Left ventricle myocardium inferior (tissue), 1 donor: ENCODE results near the gene CHRNA1. TPM values are rescaled to one million over a fixed set of nuclear protein-coding genes. Genes with fewer than 3 reads are reported as not detected.

Source experiments
- DNase-seq: peaks from one replicate; pipeline ENCODE4 v3.0.0-alpha.2; 2020
- H3K27ac ChIP-seq: fragments of 200-600 bp; replicated peaks from 2 replicates; pipeline ENCODE4 v1.8.0; 2021
- H3K27me3 ChIP-seq: fragments of 200-600 bp; 2 replicates; pipeline ENCODE4 v1.8.0; 2021; ENCODE audit warnings: low read depth
- H3K36me3 ChIP-seq: fragments of 200-600 bp; 2 replicates; pipeline ENCODE4 v1.8.0; 2021
- H3K4me1 ChIP-seq: fragments of 200-600 bp; 2 replicates; pipeline ENCODE4 v1.8.0; 2021
- H3K4me3 ChIP-seq: fragments of 200-600 bp; 2 replicates; pipeline ENCODE4 v1.8.0; 2021; ENCODE audit warnings: mild to moderate bottlenecking, moderate library complexity
- H3K9me3 ChIP-seq: fragments of 200-600 bp; replicated peaks from 2 replicates; pipeline ENCODE4 v1.8.0; 2021
- CTCF ChIP-seq: fragments of 200-600 bp; IDR thresholded peaks from 2 replicates; pipeline ENCODE4 v1.8.0; 2021; ENCODE audit warnings: antibody characterized with exemption, mild to moderate bottlenecking, borderline replicate concordance
- intact Hi-C: fragments of 100-400 bp; cut with micrococcal nuclease; formaldehyde crosslinking; loops from one replicate; pipeline ENCODE4 v1.11.0; 2022
- total RNA-seq: library from RNA; stranded (reverse); fragmentation: NEBNext Ultra II Directional; extraction: Animal tissue kit (Norgen Biotek cat#: 25700); gene quantifications from one replicate; pipeline ENCODE4 v1.2.1, GENCODE V29; 2021
- donor health status: DM: no; HTN: yes; CAD: no; lungs with severe emphysema.

CHRNA1 gene
- total RNA-seq, 1 donor from 2014 or later, result 0.33 TPM

GRCh38 chr2:174750923-174751441, 13.3 kb downstream of the CHRNA1 start:
- Histone ChIP-seq H3K27me3 (peaks cover 7% of the 10 kb centered on the region), H3K4me1 (peaks cover 5% of the 10 kb centered on the region), H3K36me3 (no peaks in the 10 kb centered on the region), H3K4me3 (no peak overlapping the region), H3K9me3 (no peaks in the 10 kb centered on the region), H3K27ac (no peak overlapping the region)
- no peak for DNase-seq
- no peak for TF ChIP-seq CTCF
- intact Hi-C loops, result no loop called here

GRCh38 chr2:174749793-174750192, 14.5 kb downstream of the CHRNA1 start:
- Histone ChIP-seq H3K27ac (no peak overlapping the region), H3K9me3 (no peaks in the 10 kb centered on the region), H3K4me3 (no peak overlapping the region), H3K36me3 (no peaks in the 10 kb centered on the region), H3K27me3 (peaks cover 7% of the 10 kb centered on the region), H3K4me1 (peaks cover 5% of the 10 kb centered on the region)
- DNase-seq, result no peak
- no peak for TF ChIP-seq CTCF
- intact Hi-C loops, result no loop called here

GRCh38 chr2:174748948-174749347, 15.3 kb downstream of the CHRNA1 start:
- Histone ChIP-seq H3K27me3 (peaks cover 7% of the 10 kb centered on the region), H3K4me3 (no peak overlapping the region), H3K9me3 (no peaks in the 10 kb centered on the region), H3K4me1 (no peaks in the 10 kb centered on the region), H3K36me3 (no peaks in the 10 kb centered on the region), H3K27ac (no peak overlapping the region)
- intact Hi-C loops, result no loop called here
- no peak for DNase-seq
- peak; percentile 87 for TF ChIP-seq CTCF

GRCh38 chr2:174745142-174745541, 19.1 kb downstream of the CHRNA1 start:
- no peak for TF ChIP-seq CTCF
- Histone ChIP-seq H3K36me3 (no peaks in the 10 kb centered on the region), H3K4me3 (no peak overlapping the region), H3K4me1 (no peaks in the 10 kb centered on the region), H3K9me3 (no peaks in the 10 kb centered on the region), H3K27ac (no peak overlapping the region), H3K27me3 (peaks cover 7% of the 10 kb centered on the region)
- no peak for DNase-seq
- intact Hi-C loops, result no loop called here

- H3K9me3 ChIP-seq, result no peaks in the 10 kb centered on the region
- no peak for DNase-seq
- no peaks in the 10 kb centered on the region for H3K4me1 ChIP-seq
- intact Hi-C loops, result no loop called here
- H3K27me3 ChIP-seq, result peaks cover 7% of the 10 kb centered on the region
- no peak overlapping the region for H3K27ac ChIP-seq
- no peaks in the 10 kb centered on the region for H3K36me3 ChIP-seq
- H3K4me3 ChIP-seq, result no peak overlapping the region
- TF ChIP-seq CTCF, result no peak
These were observed 20.2 kb downstream of the CHRNA1 start for GRCh38 chr2:174744111-174744510.
